ENCODE measurements around the gene GOLGA5.

GRCh38 chr14:92780444-92781232, 13.5 kb upstream of the GOLGA5 start:
- TF ChIP-seq CTCF (IDR thresholded peaks at IDR 0.05; ENCODE audit: low read length) (no peak), EZH2 (IDR thresholded peaks at IDR 0.05; ENCODE audit: borderline replicate concordance, low read length) (no peak)
